Esophagus squamous epithelium (tissue), 5 donors: ENCODE data around the gene PPP3CA. TPM values are rescaled to one million over a fixed set of nuclear protein-coding genes. Genes with fewer than 3 reads are reported as not detected.

Source experiments
- DNase-seq: peaks from one replicate; lab custom pipeline; 2025; lab: John Stamatoyannopoulos, UW
- H3K27ac ChIP-seq, 4 donors: fragments of 200-600 bp; sonication (generic); one replicate each; pipeline ENCODE4 v1.5.1; 2016 to 2019; ENCODE audit warnings: mild to moderate bottlenecking in 1 of 4
- H3K27me3 ChIP-seq, 4 donors: fragments of 200-600 bp; sonication (generic); 1 replicate in 3 of 4; 2 replicates in 1 of 4; pipeline versions ENCODE4 v1.5.1 to v1.6.0; 2017 to 2021; ENCODE audit warnings: antibody characterized with exemption in 1 of 4
- H3K36me3 ChIP-seq, 3 donors: fragments of 200-600 bp; sonication (generic); one replicate each; pipeline ENCODE4 v1.5.1; 2016 to 2019
- H3K4me1 ChIP-seq, 3 donors: fragments of 200-600 bp; sonication (generic); one replicate each; pipeline ENCODE4 v1.5.1; 2017 to 2019
- H3K4me3 ChIP-seq, 4 donors: fragments of 200-600 bp; sonication (generic); 1 replicate in 3 of 4; 2 replicates in 1 of 4; pipeline ENCODE4 v1.5.1; 2016 to 2019; ENCODE audit warnings: mild to moderate bottlenecking in 2 of 4, moderate library complexity in 1 of 4
- H3K9me3 ChIP-seq, 3 donors: fragments of 200-600 bp; sonication (generic); one replicate each; pipeline ENCODE4 v1.5.1; 2016 to 2019
- CTCF ChIP-seq, 6 experiments: fragments of 450-650 bp in 4 of 6; fragments of 200-600 bp in 2 of 6; sonication (generic) in 2 of 6; IDR thresholded peaks; one replicate each; pipeline ENCODE4 v1.5.1; 2016 to 2019; ENCODE audit warnings: antibody characterized with exemption in 6 of 6, mild to moderate bottlenecking in 4 of 6, moderate library complexity in 4 of 6
- POLR2A ChIP-seq, 4 donors: fragments of 450-650 bp; IDR thresholded peaks; one replicate each; pipeline ENCODE4 v1.6.1; 2017; ENCODE audit warnings: antibody characterized with exemption in 4 of 4, mild to moderate bottlenecking in 4 of 4, moderate library complexity in 3 of 4
- WGBS, 2 donors: methylation state at CpG; one replicate each; pipeline ENCODE4 v1.1.5; 2018; 5-methylcytosine and 5-hydroxymethylcytosine counted together
- intact Hi-C: fragments of 100-400 bp; cut with DNase I; formaldehyde crosslinking; loops from one replicate; pipeline ENCODE4 v1.15.0; 2022
- total RNA-seq, 4 donors: library from RNA; depleted of rRNA; stranded (reverse); fragments of >200 nt; gene quantifications; one replicate each; pipeline ENCODE4 v1.1.0, GENCODE V29; 2016
- donor health status: DM: yes; HTN: yes; CAD: no.

PPP3CA gene
- total RNA-seq, 4 donors from 2014 or later: 13.3 to 25.7 (median 17.5) TPM

- H3K9me3 ChIP-seq: no peaks in the 10 kb centered on the region
- DNase-seq: no peak
- no peak overlapping the region for H3K27ac ChIP-seq
- H3K4me3 ChIP-seq: no peak overlapping the region
- H3K27me3 ChIP-seq: no peaks in the 10 kb centered on the region
- intact Hi-C loops: no loop called here
- TF ChIP-seq POLR2A (IDR thresholded peaks at IDR 0.05) (no peak), CTCF (IDR thresholded peaks at IDR 0.05) (no peak)
- H3K36me3 ChIP-seq: no peaks in the 10 kb centered on the region
- peaks cover 0 to 43% (median 20%) of the 10 kb centered on the region in 3 donors for H3K4me1 ChIP-seq
- 91 to 96% methylated on average over 1 of the region's 1 CpG for WGBS, 2 donors
These were observed 60.7 kb downstream of the PPP3CA start for GRCh38 chr4:101286663-101287062.

GRCh38 chr4:101285985-101286384 is 61.3 kb downstream of the PPP3CA start:
- no peaks in the 10 kb centered on the region for H3K27me3 ChIP-seq
- WGBS, 2 donors: 82 to 89% methylated on average over 4 of the region's 4 CpGs
- H3K27ac ChIP-seq: no peak overlapping the region
- no peaks in the 10 kb centered on the region for H3K36me3 ChIP-seq
- H3K4me3 ChIP-seq: no peak overlapping the region
- intact Hi-C loops: no loop called here
- peaks cover 0 to 40% (median 17%) of the 10 kb centered on the region in 3 donors for H3K4me1 ChIP-seq
- DNase-seq: no peak
- TF ChIP-seq CTCF (IDR thresholded peaks at IDR 0.05): no peak
- no peak for TF ChIP-seq POLR2A (IDR thresholded peaks at IDR 0.05)
- no peaks in the 10 kb centered on the region for H3K9me3 ChIP-seq

- intact Hi-C loops: no loop called here
- H3K9me3 ChIP-seq: no peaks in the 10 kb centered on the region
- H3K27me3 ChIP-seq: no peaks in the 10 kb centered on the region
- no peaks in the 10 kb centered on the region for H3K36me3 ChIP-seq
- DNase-seq: no peak
- 13 to 50% methylated on average over 1 of the region's 1 CpG for WGBS, 2 donors
- no peak overlapping the region for H3K4me3 ChIP-seq
- no peak overlapping the region for H3K27ac ChIP-seq
- TF ChIP-seq CTCF (IDR thresholded peaks at IDR 0.05) (no peak), POLR2A (IDR thresholded peaks at IDR 0.05) (no peak)
- peaks cover 0 to 42% (median 17%) of the 10 kb centered on the region in 3 donors for H3K4me1 ChIP-seq
These were observed 62.8 kb downstream of the PPP3CA start for GRCh38 chr4:101284546-101284945.

GRCh38 chr4:101283434-101283833 is 63.9 kb downstream of the PPP3CA start:
- WGBS, 2 donors: 66 to 83% methylated on average over 2 of the region's 2 CpGs
- DNase-seq: no peak
- Histone ChIP-seq H3K27ac (no peak overlapping the region), H3K4me3 (no peak overlapping the region), H3K4me1 (peaks cover 0 to 43% (median 18%) of the 10 kb centered on the region in 3 donors), H3K27me3 (no peaks in the 10 kb centered on the region), H3K9me3 (no peaks in the 10 kb centered on the region), H3K36me3 (no peaks in the 10 kb centered on the region)
- intact Hi-C loops: no loop called here
- no peak for TF ChIP-seq CTCF (IDR thresholded peaks at IDR 0.05)
- no peak for TF ChIP-seq POLR2A (IDR thresholded peaks at IDR 0.05)

GRCh38 chr4:101282076-101282844 is 65.1 kb downstream of the PPP3CA start:
- no peak for DNase-seq
- TF ChIP-seq CTCF (IDR thresholded peaks at IDR 0.05) (no peak), POLR2A (IDR thresholded peaks at IDR 0.05) (no peak)

More at GRCh38 chr4:101282076-101282844, 65.1 kb downstream of the PPP3CA start:
- Histone ChIP-seq H3K4me3 (no peak overlapping the region), H3K36me3 (no peaks in the 10 kb centered on the region), H3K4me1 (peaks cover 0 to 31% (median 8%) of the 10 kb centered on the region in 3 donors), H3K27me3 (no peaks in the 10 kb centered on the region), H3K9me3 (no peaks in the 10 kb centered on the region), H3K27ac (no peak overlapping the region)
- intact Hi-C loops: no loop called here
- whole genome bisulfite sequencing, 2 donors: 83 to 85% methylated on average over 4 of the region's 4 CpGs
